ENCODE results near the gene VSTM2L.

The VSTM2L gene

DNA sequence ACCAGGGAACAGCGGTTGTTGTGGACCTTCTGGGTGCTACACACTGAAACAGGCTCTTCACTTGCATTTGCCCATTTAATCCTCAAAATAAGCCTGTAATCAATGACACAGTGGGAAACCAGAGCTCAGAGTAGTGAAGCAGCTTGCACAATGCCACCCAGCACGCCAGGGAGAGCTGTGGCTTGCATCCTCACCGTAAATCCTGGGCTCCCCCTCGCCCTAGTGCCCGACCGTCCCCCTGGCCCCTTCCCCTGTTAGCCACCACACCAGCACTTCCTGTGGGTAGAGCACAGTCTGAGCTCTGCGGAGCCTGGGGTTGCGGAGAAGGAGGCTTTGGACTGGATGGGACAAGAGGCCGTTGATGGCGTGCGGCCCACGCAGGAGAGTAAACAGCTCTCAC lies 14.5 kb downstream of the VSTM2L start:
- POLR2A ChIA-PET (ENCODE audit: low non-redundant PET), result no interaction called here
- DNase-seq (ENCODE audit: low spot score), result no peak
- TF ChIP-seq, protein P1, sequence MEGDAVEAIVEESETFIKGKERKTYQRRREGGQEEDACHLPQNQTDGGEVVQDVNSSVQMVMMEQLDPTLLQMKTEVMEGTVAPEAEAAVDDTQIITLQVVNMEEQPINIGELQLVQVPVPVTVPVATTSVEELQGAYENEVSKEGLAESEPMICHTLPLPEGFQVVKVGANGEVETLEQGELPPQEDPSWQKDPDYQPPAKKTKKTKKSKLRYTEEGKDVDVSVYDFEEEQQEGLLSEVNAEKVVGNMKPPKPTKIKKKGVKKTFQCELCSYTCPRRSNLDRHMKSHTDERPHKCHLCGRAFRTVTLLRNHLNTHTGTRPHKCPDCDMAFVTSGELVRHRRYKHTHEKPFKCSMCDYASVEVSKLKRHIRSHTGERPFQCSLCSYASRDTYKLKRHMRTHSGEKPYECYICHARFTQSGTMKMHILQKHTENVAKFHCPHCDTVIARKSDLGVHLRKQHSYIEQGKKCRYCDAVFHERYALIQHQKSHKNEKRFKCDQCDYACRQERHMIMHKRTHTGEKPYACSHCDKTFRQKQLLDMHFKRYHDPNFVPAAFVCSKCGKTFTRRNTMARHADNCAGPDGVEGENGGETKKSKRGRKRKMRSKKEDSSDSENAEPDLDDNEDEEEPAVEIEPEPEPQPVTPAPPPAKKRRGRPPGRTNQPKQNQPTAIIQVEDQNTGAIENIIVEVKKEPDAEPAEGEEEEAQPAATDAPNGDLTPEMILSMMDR (conservative IDR thresholded peaks at IDR 0.05; ENCODE audit: low read depth), result no peak
- CTCF ChIA-PET, result interaction anchor here (0.6 kb wide), 1 partner anchor 1810 kb away, joined by 4 read pairs; no protein-coding TSS in a partner anchor
- H3K27ac ChIP-seq, result no peak overlapping the region

DNA sequence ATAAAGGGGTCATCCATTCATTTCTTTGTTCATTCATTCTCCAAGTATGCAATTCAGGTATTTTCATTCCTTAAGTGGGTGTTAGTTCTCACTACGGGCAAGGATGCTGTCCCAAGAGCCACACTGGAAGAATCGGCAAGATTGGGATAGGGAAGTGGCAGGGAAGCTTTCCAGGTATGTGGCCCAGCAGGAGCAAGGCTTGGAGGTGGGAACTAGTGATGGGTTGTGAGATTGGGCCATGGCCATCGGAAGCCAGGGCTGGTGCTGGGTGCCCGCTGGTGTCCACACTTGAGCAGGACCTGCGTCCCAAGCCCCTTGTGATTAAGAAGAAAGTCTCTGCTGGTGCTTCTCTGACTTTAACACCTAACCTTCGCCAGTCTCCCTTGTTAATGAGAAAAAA lies 15.1 kb downstream of the VSTM2L start:
- H3K27ac ChIP-seq, result no peak overlapping the region
- TF ChIP-seq, protein P1 (conservative IDR thresholded peaks at IDR 0.05; ENCODE audit: low read depth), result no peak
- POLR2A ChIA-PET (ENCODE audit: low non-redundant PET), result no interaction called here
- CTCF ChIA-PET, result interaction anchor here (0.6 kb wide), 2 partner anchors 309 to 1810 kb away, joined by 4 read pairs; no protein-coding TSS in a partner anchor
- DNase-seq (ENCODE audit: low spot score), result no peak

DNA sequence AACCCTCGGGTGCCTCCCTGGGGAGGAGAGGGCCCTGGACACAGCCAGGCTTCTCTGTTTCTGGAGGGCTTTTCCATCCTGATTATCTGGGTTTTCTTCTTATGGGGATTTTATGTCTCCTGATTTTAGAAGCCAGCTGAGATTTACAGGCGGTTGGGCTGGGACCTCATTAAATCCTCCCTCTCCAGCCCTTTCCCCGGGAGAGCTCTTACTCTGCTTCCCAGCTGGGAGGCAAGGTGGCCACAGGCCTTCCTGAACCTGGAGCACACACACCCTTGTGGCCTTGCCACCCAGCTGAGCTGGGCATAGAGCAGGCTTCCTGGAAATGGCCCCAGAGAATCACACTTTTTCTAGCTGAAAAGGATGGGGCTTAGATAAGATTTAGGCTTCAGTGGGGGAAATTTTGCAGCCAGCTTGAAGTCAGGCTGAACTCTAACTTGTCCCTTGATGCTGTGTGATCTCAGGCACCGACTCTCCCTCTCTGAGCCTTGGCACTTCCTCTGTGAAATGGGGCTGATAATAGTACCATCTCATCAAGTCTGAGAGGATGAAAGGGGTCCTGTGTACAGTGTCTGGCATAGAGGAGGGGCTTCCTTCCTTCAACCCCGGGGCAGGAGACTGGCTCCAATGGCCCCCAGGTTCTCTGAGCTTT lies 16.6 kb downstream of the VSTM2L start:
- POLR2A ChIA-PET (ENCODE audit: low non-redundant PET), result no interaction called here
- no peak overlapping the region for H3K27ac ChIP-seq
- DNase-seq (ENCODE audit: low spot score), result no peak
- CTCF ChIA-PET, result interaction anchor here (0.6 kb wide), 1 partner anchor 34 kb away, joined by 3 read pairs; no protein-coding TSS in a partner anchor
- TF ChIP-seq, protein P1 (conservative IDR thresholded peaks at IDR 0.05; ENCODE audit: low read depth), result no peak

DNA sequence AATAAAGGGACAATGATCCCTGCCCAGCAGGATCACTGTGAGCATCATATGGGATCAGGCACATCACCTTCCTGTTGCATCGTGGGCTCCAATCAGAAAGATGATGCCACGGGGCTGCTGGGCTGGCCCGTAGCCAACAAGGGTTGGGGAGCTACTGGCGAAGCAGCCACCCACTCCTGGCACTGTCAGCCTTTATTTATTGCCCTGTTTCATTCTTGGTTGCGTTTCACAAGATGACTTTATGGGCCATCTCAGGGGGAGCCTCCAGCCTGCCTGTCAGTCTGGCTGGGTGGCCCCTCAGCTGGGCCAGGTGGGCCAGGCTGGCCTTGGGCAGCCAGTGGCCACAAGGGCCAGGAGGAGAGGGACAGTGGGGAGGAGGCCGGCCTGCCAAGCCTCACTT lies 17.3 kb downstream of the VSTM2L start:
- ChIA-PET POLR2A (ENCODE audit: low non-redundant PET) (no interaction called here), CTCF (no interaction called here)
- DNase-seq (ENCODE audit: low spot score), result no peak
- TF ChIP-seq, protein P1 (conservative IDR thresholded peaks at IDR 0.05; ENCODE audit: low read depth), result no peak
- no peak overlapping the region for H3K27ac ChIP-seq

DNA sequence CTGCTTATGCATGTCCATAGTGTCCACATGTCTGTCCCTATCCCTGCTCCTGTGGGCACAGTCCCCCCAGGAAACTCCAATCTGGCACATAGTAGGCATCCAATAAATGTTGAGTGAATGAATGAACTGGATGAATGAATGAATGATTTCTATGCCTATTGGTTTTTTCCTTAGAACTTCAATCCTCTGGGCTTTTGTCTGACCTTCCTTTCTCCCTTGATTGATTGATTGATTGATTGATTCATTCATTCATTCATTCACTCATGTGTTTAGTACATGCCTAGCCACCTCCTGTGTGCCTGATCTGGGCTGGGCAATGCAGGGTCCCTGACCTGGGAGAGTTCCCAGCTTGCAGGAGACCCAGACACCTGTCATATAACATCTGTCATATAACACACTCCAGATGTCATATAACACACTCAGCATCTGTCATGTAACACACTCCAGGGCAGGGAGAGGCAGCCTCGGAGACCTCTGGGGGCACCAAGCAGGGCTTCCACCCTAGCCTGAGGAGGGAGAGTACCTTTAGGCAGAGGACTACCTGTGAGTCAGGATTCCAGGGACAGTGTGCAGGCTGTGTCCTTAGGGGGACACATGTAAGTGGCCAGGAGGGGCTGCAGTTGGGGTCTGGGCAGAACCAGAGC lies 17.9 kb downstream of the VSTM2L start:
- ChIA-PET POLR2A (ENCODE audit: low non-redundant PET) (no interaction called here), CTCF (no interaction called here)
- DNase-seq (ENCODE audit: low spot score), result no peak
- TF ChIP-seq, protein P1 (conservative IDR thresholded peaks at IDR 0.05; ENCODE audit: low read depth), result no peak
- no peak overlapping the region for H3K27ac ChIP-seq

DNA sequence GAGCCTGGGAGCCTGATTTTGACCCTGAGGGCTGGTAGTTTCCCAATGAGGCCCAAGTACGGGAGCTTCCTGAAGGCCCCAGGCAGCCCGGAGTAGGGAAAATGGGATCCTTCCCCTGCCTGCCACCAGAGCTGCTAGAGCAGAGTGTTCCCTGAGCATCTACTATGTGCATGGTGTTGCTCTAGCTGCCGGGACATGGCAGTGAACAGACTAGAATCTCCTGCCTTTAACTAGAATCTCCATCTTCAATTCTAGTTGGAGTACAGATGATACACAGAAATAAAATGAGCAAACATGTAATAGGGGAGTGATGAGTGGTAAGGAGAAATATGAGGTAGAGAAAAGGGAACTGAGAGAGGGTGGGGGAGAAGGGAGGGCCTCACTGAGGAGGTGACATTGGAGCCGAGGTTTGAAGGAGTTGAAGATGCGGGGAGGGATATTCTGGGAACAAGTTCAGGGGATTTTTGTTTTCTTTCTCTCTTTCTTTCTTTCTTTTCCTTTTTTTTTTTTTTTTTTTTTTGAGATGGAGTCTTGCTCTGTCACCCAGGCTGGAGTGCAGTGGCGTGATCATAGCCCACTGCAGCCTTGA lies 18.5 kb downstream of the VSTM2L start:
- TF ChIP-seq, protein P1 (conservative IDR thresholded peaks at IDR 0.05; ENCODE audit: low read depth), result no peak
- no peak for DNase-seq (ENCODE audit: low spot score)
- ChIA-PET CTCF (no interaction called here), POLR2A (ENCODE audit: low non-redundant PET) (no interaction called here)
- H3K27ac ChIP-seq, result no peak overlapping the region
